Dermis microvascular lymphatic vessel endothelial cell (primary cell): ENCODE measurements around the gene ACVR2B. TPM values are rescaled to one million over a fixed set of nuclear protein-coding genes. Genes with fewer than 3 reads are reported as not detected.
A peak's percentile ranks its signal among the peaks of the same experiment; 100 is the strongest.

ENCODE experiments used
- DNase-seq, 2 donors: peaks; one replicate each; pipeline versions ENCODE4 v3.0.0 to v3.0.0-alpha.2; 2010; ENCODE audit warnings: low read depth in 2 of 2
- total RNA-seq: library from RNA; depleted of rRNA; stranded (reverse); fragments of >200 nt; gene quantifications from 2 replicates; pipeline ENCODE4 v1.2.1, GENCODE V29; 2014

Gene ACVR2B
- total RNA-seq, 1 donor from 2014 or later = 2.7 TPM

DNA sequence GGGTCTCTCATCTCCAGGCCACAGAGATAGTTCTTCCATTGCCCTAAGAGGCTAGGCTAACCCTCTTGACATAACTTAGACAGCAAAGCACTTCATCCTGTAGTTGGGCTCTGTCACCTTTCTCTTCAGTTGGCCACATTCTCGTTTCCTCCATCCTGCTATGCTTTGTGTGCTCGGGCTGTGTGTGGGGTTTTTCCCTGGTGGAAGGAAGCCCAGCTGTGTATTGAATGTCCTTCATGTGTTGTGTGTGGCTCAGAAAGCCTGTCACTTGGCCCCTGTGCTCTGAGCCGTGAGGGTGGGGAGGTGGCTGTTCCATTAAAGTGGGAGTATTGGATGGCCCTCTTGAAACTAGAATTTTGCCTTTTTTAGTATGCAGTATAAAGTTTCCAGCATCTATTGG is 33.6 kb downstream of the ACVR2B start:
- peak; percentile 19 to 39 for DNase-seq

- no peak for DNase-seq
These were observed 35.3 kb downstream of the ACVR2B start for GRCh38 chr3:38488949-38489348.

GRCh38 chr3:38489766-38490165 is 36.1 kb downstream of the ACVR2B start:
- DNase-seq = no peak

DNA sequence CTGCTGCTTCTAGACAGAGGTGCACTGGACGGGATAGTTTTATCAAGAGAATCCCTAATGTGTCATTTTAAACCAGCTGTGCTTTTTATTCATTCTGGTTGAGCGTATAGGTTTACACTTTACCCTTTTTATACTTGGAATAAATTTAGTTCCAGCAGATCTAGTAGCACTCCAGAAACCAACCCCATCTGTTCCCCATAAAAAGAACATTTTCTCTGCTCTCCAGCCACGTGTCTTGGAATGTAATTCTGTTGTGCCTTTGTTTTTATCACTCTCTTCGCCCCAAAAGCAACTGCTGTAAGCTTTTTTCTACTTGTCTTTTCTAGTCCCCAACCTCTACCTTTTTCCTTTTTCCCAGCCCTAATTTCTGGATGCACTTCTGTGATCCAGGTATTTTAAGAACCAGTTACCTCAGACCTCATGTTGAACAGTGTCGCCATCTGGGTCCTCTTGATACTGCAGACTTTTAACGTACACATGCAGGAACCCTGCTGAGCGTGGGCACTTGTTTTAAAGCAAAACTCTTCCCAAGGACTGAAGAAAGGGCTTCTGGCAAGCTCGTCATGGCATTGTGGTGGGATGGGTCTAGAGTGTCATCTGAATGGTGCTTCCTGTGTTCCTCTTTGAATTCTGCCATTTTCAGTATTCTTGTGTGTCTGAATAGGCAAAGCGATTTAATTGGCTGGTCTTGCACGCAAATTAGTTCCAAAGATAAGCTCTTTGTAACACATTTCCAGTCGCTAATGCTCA is 36.8 kb downstream of the ACVR2B start:
- DNase-seq = no peak

DNA sequence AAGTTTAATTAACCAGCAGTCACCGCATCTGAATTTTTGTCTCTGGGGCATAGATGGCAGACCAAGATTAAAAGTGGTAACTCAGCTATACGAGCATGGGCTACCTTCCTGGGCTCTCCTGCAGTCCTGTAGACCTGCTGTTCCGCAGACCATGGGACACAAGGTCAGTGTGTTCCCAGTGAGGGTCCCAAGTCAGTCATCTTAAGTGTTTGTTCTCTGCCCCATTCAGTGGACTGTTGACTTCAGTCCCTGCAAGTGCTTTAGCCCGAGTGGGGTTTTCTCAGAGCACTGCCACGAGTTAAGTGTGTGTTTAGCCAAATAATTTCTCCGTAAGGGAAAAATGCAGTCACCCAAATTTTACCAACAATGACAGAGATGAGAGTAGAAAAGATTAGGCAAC is 37.5 kb downstream of the ACVR2B start:
- DNase-seq = no peak

- DNase-seq = peak in 1 of 2 donors; percentile 46
These were observed 39.3 kb downstream of the ACVR2B start for GRCh38 chr3:38493031-38493430.

- DNase-seq = peak; percentile 77 to 94
These were observed 42.6 kb downstream of the ACVR2B start, which contains the start of gene EXOG for GRCh38 chr3:38496131-38496910. Gene EXOG (plus strand): TSS chr3:38496340. CDS start chr3:38496368, 28 bp downstream.

- DNase-seq = no peak
These were observed 43.3 kb downstream of the ACVR2B start for GRCh38 chr3:38497031-38497430.

- no peak for DNase-seq
These were observed 47.2 kb downstream of the ACVR2B start for GRCh38 chr3:38500688-38501417.

GRCh38 chr3:38507120-38507519 is 53.4 kb downstream of the ACVR2B start:
- no peak for DNase-seq

DNA sequence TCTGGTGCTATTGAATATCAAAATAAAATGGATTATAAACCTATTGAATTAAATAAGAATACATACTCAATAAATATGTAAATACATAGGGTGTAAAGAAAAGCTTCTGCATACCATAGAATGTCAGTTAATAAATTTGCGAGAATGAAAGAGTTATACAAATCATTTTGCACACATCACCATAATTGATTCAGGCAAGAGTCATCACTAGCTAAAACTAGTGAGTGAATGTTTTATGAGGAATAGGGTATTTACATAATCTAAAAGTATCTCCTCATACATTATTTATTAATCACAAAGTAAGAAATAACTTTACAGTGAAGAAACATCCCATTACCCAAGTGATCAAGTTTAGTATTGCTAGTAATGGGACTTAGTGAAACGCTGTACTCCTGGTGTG is 56.0 kb downstream of the ACVR2B start:
- DNase-seq = no peak

DNA sequence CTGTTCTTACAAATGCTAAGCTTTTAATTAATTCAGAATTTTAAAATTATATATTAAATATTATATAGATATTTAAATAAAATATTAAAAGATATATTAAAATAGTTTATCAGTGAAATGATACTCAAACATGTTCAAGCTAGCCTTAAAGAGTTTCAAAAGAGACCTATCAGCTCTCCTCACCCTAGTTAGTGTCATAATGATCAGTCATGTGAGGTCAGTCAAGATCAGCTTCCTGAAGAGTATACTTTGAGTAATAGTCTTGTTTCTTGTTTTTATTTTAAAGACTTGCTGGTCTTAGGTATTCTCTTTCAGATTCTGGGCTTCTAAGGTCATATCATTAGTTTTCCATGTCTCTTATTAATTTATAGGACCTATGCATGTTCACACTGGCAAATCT is 56.9 kb downstream of the ACVR2B start:
- no peak for DNase-seq

DNA sequence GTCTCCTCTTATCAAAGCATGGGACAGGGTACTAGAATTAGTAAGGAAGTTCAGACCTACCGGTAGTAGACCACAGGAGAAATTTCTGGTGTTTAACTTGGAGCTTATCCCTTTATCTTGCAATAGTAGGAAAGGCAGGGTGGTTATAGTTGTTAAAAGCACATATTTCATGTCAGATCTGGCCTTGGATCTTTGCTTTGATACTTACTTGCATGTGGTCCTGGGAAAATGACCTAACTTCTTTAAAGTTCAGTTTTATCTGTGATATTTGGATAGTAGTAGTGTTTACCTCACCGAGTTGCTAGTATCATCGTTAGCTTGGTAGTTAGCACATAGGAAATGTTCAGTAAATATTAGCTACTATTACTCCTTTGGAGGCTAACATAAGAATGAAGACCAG is 57.9 kb downstream of the ACVR2B start:
- no peak for DNase-seq

DNA sequence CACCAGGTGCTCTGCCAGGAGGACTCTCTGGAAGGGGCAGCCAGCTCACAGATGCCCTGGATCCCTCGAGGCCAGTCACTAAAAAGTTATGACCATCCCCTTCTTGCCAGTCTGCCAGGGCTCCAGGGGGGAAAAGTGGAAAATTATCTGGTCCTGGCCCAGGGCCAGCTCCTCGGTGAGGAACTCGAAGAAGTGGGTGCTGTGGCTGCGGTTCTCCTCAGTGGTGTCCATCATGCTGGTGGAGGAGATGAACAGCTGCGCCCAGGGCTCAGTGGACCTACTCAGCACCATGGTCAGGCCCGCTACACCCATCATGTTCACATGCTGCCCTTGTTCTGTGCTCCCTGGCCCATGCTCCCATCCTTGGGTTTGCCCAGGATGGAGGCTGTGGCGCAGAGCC is 61.7 kb downstream of the ACVR2B start:
- DNase-seq = no peak

DNA sequence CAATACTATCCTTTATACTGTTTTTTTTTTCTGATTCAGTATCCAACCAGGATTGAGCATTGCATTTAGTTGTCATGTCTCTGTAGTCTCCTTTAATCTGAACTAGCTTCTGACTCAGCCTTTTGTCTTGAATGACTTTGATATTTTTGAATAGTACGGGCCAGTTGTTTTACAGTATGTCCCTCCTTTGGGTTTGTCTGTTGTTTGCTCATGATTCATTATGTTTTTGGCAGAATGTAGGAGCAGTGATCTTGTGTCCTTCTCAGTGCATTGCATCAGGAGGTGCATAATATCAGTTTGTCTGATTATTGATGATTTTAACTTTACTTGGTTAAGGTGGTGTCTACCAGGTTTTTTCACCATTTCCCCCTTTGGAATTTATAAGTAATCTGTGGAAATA is 63.0 kb downstream of the ACVR2B start:
- DNase-seq = no peak

DNA sequence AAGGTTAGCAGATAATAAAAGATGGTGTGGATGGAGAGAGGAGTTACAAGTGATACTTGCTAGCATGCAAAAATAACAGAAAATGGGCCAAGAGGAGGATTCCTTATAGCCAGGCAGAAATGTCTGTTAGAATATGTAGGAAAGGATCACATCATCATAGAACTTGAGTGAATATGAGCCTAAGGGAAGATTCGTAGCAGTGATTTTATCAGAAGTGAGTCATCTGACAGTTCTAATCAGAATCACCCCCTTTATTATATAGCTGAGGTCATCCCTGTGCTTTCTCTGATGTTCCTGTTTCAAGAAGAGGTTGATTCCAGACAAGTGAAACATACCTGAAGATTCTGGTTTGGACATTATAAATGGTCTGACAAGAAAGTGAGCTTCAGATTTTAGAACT is 65.3 kb downstream of the ACVR2B start:
- DNase-seq = peak in 1 of 2 donors; percentile 23

- DNase-seq = peak in 1 of 2 donors; percentile 23
These were observed 66.0 kb downstream of the ACVR2B start for GRCh38 chr3:38519651-38520050.

- DNase-seq = peak; percentile 73 to 79
These were observed 67.8 kb downstream of the ACVR2B start for GRCh38 chr3:38521391-38521987.

DNA sequence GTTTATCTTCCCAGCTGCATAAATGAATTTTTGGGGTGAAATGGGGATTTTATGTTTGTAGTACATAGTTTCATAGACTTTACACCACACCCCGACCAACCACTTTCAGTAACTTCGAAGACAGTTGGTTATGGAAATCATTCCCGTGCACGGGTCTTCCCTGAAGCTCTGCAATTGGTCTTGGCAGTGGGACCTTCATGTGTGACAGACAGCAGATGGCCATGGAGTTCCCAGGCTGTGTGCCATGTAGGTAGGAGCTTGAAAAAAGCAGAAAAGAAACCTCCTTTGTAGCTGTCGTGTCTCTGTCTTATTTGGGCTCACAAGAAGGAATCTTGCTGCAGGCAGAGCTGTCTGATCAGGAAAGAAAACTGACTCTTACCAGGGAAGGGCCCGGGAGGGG is 68.3 kb downstream of the ACVR2B start:
- DNase-seq = no peak

- DNase-seq = no peak
These were observed 70.5 kb downstream of the ACVR2B start for GRCh38 chr3:38524141-38524739.

GRCh38 chr3:38526792-38527191 is 73.1 kb downstream of the ACVR2B start:
- no peak for DNase-seq
